GM18519 (cell line): Measurements from ENCODE around the gene TSPEAR.

Source experiments
- ATAC-seq: cut with Tn5 transposase; IDR thresholded peaks from one replicate; pipeline ENCODE4 v1.9.1; 2021; ENCODE audit warnings: mild to moderate bottlenecking, moderate library complexity; ENCODE audit not compliant: unreplicated experiment, low FRiP score

TSPEAR gene

GRCh38 chr21:44498280-44499210, 212.8 kb downstream of the TSPEAR start:
- ATAC-seq: no peak

- ATAC-seq: no peak
Observed at GRCh38 chr21:44497703-44498126, 213.7 kb downstream of the TSPEAR start.

GRCh38 chr21:44496564-44497550, 214.5 kb downstream of the TSPEAR start:
- ATAC-seq: no peak

GRCh38 chr21:44495611-44496563, 215.5 kb downstream of the TSPEAR start:
- ATAC-seq: no peak

DNA sequence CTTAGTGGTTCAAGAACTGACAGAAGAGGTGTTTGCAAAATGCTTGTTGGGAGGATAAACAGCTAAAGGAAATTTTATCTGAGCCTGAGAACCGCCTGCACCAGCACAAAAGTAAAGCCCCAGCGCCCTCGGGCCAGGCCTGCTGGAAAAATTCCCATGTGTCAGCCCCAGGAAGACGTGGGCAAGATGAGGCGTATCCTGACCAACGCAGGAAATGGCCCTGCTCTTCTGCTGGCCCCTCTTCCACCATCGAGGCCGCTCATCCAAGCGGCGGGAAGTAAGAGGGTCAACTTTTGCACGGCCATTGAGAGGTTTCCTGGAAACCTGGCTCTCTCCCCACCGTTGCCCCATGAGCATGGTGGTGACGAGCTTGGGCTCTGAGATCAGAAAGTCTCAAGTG, 216.4 kb downstream of the TSPEAR start:
- ATAC-seq: no peak

DNA sequence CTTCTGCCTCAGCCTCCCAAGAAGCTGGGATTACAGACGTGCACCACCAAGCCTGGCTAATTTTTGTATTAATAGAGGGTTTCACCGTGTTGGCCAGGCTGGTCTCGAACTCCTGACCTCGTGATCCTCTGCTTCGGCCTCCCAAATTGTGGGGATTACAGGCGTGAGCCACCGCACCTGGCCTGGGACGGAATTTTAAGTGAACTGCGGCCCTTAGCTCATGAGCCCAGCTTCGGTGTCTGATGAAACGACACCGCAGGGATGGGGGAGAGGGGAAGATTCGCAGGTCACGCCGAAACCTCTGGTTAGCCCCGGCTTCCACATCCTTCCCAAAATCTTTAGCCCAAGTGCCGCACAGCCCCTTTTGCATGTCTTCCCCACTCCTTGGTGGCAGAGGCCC, 217.0 kb downstream of the TSPEAR start:
- no peak for ATAC-seq

DNA sequence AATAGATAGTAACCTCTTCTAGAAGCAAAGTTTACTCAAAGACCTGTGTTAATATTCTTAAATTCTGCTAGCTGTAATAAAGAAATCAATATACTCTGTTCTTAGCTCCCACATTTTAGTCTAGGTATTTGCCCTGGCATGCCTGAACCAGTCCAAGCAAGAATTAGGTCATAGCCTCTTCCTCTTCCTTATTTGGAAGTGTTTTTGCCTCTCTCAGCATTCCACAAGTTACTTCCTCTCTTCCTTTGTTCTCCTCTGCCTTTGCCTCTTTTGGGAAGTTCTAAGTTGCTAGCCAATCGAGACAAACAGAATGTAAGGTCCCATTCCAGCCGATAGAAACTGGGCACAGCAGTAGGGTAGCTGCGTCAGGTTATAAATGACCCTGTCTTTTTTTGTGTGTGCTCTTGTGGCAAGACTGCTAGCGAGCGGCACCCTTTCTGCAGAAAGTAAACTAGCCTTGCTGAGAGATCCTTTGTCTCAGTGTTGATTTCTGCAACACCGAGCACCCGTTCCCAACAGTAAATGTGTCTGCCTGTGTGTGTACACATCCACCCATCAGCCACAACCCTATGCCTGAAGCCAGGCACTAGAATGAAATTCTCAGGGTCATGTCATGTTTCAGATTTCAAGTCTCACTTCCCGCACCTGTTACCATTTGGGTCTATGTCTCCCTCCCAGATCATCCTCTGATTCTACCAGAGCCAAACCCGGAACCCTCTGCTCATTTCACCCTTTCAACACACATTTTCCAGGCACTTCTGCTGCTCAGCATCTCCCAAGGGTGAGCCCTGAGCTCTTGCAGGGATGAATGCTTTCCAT, 218.6 kb downstream of the TSPEAR start:
- no peak for ATAC-seq

GRCh38 chr21:44490816-44491215, 220.6 kb downstream of the TSPEAR start:
- ATAC-seq: no peak

DNA sequence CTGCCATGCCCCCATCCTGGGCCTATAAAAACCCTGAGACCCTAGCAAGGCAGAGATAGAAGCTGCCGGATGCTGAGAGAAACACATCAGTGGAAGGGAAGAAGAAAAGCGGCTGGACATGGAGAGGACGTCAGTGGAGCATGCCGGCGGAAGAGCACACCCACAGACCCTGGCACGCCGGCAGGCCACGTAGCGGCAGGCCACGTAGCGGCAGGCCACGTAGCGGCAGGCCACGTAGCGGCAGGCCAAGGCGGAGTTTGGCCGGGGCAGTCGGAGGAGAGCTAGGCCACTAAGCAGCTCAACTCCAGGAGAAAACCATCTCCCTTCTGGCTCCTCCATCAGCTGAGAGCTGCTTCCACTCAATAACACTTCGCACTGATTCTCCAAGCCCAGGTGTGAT, 221.0 kb downstream of the TSPEAR start:
- ATAC-seq: no peak

DNA sequence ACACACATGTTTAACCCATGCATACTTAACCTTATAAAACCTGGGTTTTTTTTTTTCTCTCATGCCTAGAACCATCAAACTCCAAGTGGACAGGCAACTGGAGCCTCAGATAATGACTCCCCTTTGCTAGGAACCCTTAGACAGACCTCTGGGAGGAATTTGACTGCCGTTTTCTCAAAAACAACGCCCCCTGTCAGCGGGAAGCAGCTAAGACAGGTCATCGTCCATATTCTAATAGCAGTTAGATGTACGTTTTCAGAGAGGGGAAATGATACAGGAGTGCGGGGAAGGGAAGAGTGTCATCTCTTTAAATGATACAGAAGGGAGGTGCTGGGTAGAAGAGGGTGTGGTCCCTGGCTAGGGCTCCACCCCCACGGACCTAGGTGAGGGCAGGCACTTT, 221.4 kb downstream of the TSPEAR start:
- ATAC-seq: no peak

DNA sequence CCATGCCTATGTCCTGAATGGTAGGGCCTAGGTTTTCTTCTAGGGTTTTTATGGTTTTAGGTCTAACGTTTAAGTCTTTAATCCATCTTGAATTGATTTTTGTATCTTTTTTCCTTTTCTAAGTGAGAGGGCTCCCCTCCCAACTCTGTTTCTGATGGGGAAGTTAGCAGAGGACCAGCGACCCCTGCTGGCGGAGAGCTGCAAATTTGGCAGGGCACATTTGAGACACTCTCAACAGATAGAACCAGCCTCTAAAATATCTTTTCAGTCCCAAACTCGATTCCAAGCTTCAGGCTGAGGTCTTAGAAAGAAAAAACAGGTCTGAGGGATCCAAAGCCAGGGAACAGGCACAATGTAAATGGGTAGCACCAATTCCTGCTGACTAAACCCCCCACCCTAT, 223.5 kb downstream of the TSPEAR start:
- ATAC-seq: no peak

GRCh38 chr21:44486302-44486701, 225.1 kb downstream of the TSPEAR start:
- ATAC-seq: no peak

GRCh38 chr21:44485796-44486195, 225.6 kb downstream of the TSPEAR start:
- no peak for ATAC-seq

- no peak for ATAC-seq
Observed at GRCh38 chr21:44485254-44485793, 226.0 kb downstream of the TSPEAR start.

- ATAC-seq: no peak
Observed at GRCh38 chr21:44484498-44485253, 226.7 kb downstream of the TSPEAR start.

- no peak for ATAC-seq
Observed at GRCh38 chr21:44483288-44484237, 227.8 kb downstream of the TSPEAR start.
